ENCODE data around the gene MISP. TPM values are rescaled to one million over a fixed set of nuclear protein-coding genes. Genes with fewer than 3 reads are reported as not detected.
"Not testable (repeated sequence)": the region's sequence is repeated elsewhere in the genome, so short reads cannot be mapped to it uniquely, and the experiment has no call there.

Gene MISP
- polyA plus RNA-seq, 2 donors, result 0.08 to 0.11 TPM

DNA sequence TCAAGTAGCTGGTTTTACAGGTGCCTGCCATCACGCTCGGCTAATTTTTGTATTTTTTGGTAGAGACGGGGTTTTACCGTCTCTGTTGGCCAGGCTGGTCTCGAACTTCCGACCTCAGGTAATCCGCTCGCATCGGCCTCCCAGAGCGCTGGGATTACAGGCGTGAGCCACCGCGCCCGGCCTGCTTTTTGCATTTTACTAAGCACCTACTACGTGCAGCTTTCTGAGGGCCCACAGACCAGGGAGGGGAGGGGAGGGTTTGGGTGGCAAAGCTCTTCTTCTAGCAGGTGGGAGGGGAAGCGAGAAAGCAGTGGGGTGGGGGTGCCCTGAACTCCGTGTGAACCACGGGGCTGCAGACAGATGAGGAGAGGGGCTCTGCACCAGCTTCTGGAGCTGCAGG, 27.2 kb upstream of the MISP start:
- no peak overlapping the region for H3K4me3 ChIP-seq (ENCODE audit: low read depth in 1 of 2, low read length in 2 of 2)
- H3K27me3 ChIP-seq (ENCODE audit: control insufficient read depth in 1 of 2, insufficient read depth in 2 of 2, low read length in 2 of 2), result no peaks in the 10 kb centered on the region
- H3K9me3 ChIP-seq (ENCODE audit: control insufficient read depth in 2 of 2, insufficient read depth in 1 of 2, low read depth in 1 of 2, low read length in 1 of 2), result no peaks in the 10 kb centered on the region
- H3K4me1 ChIP-seq (ENCODE audit: control insufficient read depth in 2 of 2, insufficient read depth in 2 of 2, low read length in 1 of 2), result peaks cover 0 to 5% of the 10 kb centered on the region in 2 donors
- H3K27ac ChIP-seq (ENCODE audit: low read depth in 2 of 2, low read length in 1 of 2), result no peak overlapping the region
- WGBS, 2 donors, result 85 to 92% methylated on average over 18 of the region's 18 CpGs
- H3K36me3 ChIP-seq (ENCODE audit: control insufficient read depth in 2 of 2, insufficient read depth in 2 of 2, low read length in 1 of 2), result no peaks in the 10 kb centered on the region

DNA sequence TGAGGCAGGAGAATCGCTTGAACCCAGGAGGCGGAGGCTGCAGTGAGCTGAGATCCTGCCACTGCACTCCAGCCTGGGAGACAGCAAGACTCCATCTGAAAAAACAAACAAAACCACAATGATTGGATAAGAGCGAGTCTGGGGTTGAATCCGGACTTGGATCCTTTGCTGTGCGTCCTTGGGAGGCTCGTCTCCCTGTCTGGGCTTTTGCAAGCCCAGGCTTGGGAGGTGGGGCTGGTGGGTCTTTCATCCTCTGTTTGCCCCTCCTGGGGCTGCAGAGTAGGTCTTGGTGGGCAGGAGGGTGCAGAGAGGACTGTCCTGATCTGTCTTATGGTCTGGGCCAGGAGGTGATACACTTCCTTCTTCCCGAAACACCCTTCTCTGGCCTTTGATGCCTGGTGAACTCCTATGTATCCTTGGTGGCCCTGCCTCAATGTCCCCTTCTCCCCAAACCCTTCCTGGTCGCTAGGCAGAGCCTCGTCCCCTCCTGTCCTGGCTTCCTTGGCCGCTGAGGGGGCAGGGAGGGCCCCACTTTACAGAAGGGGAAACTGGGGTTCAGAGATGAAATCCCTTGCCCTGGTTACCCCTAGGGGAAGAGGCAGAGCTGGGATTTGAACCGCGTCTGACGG, 25.3 kb upstream of the MISP start:
- no peaks in the 10 kb centered on the region for H3K4me1 ChIP-seq (ENCODE audit: control insufficient read depth in 2 of 2, insufficient read depth in 2 of 2, low read length in 1 of 2)
- no peaks in the 10 kb centered on the region for H3K9me3 ChIP-seq (ENCODE audit: control insufficient read depth in 2 of 2, insufficient read depth in 1 of 2, low read depth in 1 of 2, low read length in 1 of 2)
- WGBS, 2 donors, result 87 to 90% methylated on average over 13 of the region's 13 CpGs
- H3K36me3 ChIP-seq (ENCODE audit: control insufficient read depth in 2 of 2, insufficient read depth in 2 of 2, low read length in 1 of 2), result no peaks in the 10 kb centered on the region
- no peak overlapping the region for H3K4me3 ChIP-seq (ENCODE audit: low read depth in 1 of 2, low read length in 2 of 2)
- no peaks in the 10 kb centered on the region for H3K27me3 ChIP-seq (ENCODE audit: control insufficient read depth in 1 of 2, insufficient read depth in 2 of 2, low read length in 2 of 2)
- H3K27ac ChIP-seq (ENCODE audit: low read depth in 2 of 2, low read length in 1 of 2), result no peak overlapping the region

DNA sequence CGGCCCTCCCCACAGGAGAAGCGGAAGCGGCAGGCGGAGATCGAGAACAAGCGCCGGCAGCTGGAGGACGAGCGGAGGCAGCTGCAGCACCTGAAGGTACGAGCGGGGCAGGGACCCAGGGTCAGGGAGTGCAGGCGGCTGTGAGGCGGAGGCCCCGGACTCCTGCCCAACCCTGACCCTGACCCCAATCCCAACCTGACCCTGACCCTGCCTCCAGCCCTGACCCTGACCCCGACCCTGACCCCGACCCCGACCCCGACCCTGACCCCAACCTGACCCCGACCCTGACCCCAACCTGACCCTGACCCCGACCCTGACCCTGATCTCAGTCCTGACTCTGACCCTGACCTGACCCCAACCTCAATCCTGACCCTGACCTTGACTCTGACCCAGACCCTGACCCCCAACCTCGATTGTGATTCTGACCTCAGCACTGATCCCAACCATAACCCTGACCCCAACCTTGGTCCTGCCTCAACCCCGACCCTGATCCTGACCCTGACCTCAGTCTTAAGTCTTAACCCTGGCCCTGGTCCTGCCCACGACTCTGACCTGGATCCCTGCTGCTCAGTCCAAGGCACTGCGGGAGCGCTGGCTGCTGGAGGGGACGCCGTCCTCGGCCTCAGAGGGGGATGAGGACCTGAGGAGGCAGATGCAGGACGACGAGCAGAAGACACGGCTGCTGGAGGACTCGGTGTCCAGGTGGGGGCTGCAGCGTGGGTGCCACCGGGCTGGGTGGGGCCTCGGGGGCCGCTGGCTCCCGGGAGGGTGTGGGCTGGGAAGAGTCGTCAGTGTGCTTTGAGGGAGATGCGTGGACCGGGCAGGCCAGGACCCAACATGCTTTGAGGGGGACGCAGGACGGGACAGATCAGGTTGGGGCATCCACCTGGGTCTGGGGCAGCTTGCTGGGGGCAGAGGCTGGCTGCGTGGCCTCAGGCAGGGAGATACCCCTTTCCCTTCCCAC, 23.6 kb upstream of the MISP start:
- H3K27me3 ChIP-seq (ENCODE audit: control insufficient read depth in 1 of 2, insufficient read depth in 2 of 2, low read length in 2 of 2), result no peaks in the 10 kb centered on the region
- no peaks in the 10 kb centered on the region for H3K4me1 ChIP-seq (ENCODE audit: control insufficient read depth in 2 of 2, insufficient read depth in 2 of 2, low read length in 1 of 2)
- H3K4me3 ChIP-seq (ENCODE audit: low read depth in 1 of 2, low read length in 2 of 2), result no peak overlapping the region
- H3K36me3 ChIP-seq (ENCODE audit: control insufficient read depth in 2 of 2, insufficient read depth in 2 of 2, low read length in 1 of 2), result no peaks in the 10 kb centered on the region
- 77 to 81% methylated on average over 43 of the region's 43 CpGs for WGBS, 2 donors
- H3K27ac ChIP-seq (ENCODE audit: low read depth in 2 of 2, low read length in 1 of 2), result peak overlapping the region; percentile 48 to 79
- H3K9me3 ChIP-seq (ENCODE audit: control insufficient read depth in 2 of 2, insufficient read depth in 1 of 2, low read depth in 1 of 2, low read length in 1 of 2), result no peaks in the 10 kb centered on the region

DNA sequence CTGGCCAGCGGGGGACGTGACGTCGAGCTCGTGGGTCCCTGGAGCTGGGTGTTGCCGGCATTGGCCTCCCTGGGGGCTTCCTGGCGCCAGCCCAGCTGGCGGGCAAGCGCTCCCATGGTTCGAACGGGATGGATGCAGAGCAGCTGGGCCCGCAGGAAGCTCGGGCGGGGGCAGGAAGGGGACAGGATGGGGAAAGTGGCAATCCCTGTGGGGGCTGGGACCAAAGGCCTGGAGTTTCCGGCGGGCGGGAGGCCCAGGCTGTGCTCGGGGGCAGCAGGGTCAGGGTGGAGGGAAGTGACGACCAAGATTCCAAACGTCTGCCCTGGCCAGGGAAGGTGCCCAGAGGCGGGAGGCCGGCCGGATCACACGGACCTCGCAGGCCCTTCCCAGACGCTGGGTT, 22.9 kb upstream of the MISP start:
- H3K4me3 ChIP-seq (ENCODE audit: low read depth in 1 of 2, low read length in 2 of 2), result no peak overlapping the region
- H3K9me3 ChIP-seq (ENCODE audit: control insufficient read depth in 2 of 2, insufficient read depth in 1 of 2, low read depth in 1 of 2, low read length in 1 of 2), result no peaks in the 10 kb centered on the region
- 53 to 61% methylated on average over 26 of the region's 26 CpGs for WGBS, 2 donors
- H3K27ac ChIP-seq (ENCODE audit: low read depth in 2 of 2, low read length in 1 of 2), result peak overlapping the region in 1 of 2 donors; percentile 79
- H3K27me3 ChIP-seq (ENCODE audit: control insufficient read depth in 1 of 2, insufficient read depth in 2 of 2, low read length in 2 of 2), result no peaks in the 10 kb centered on the region
- H3K4me1 ChIP-seq (ENCODE audit: control insufficient read depth in 2 of 2, insufficient read depth in 2 of 2, low read length in 1 of 2), result no peaks in the 10 kb centered on the region
- no peaks in the 10 kb centered on the region for H3K36me3 ChIP-seq (ENCODE audit: control insufficient read depth in 2 of 2, insufficient read depth in 2 of 2, low read length in 1 of 2)

DNA sequence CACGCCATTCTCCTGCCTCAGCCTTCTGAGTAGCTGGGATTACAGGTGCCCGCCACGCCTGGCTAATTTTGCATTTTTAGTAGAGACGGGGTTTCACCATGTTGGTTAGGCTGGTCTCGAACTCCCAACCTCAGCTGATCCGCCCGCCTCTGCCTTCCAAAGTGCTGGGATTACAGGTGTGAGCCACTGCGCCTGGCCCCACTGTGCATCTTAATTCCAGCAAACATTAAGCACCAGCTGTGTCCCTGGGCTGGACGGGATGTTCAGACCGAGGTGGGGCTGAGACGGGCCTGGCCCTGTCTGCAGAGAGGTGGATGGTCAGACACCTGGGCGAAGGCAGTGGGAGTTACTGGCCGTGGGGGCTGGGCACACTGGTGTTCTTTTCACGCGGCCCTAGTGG, 21.3 kb upstream of the MISP start:
- WGBS, 2 donors, result 85% methylated on average over 15 of the region's 15 CpGs
- H3K9me3 ChIP-seq (ENCODE audit: control insufficient read depth in 2 of 2, insufficient read depth in 1 of 2, low read depth in 1 of 2, low read length in 1 of 2); H3K27me3 ChIP-seq (ENCODE audit: control insufficient read depth in 1 of 2, insufficient read depth in 2 of 2, low read length in 2 of 2); H3K4me3 ChIP-seq (ENCODE audit: low read depth in 1 of 2, low read length in 2 of 2); H3K36me3 ChIP-seq (ENCODE audit: control insufficient read depth in 2 of 2, insufficient read depth in 2 of 2, low read length in 1 of 2); H3K4me1 ChIP-seq (ENCODE audit: control insufficient read depth in 2 of 2, insufficient read depth in 2 of 2, low read length in 1 of 2); H3K27ac ChIP-seq (ENCODE audit: low read depth in 2 of 2, low read length in 1 of 2): not testable (repeated sequence)

DNA sequence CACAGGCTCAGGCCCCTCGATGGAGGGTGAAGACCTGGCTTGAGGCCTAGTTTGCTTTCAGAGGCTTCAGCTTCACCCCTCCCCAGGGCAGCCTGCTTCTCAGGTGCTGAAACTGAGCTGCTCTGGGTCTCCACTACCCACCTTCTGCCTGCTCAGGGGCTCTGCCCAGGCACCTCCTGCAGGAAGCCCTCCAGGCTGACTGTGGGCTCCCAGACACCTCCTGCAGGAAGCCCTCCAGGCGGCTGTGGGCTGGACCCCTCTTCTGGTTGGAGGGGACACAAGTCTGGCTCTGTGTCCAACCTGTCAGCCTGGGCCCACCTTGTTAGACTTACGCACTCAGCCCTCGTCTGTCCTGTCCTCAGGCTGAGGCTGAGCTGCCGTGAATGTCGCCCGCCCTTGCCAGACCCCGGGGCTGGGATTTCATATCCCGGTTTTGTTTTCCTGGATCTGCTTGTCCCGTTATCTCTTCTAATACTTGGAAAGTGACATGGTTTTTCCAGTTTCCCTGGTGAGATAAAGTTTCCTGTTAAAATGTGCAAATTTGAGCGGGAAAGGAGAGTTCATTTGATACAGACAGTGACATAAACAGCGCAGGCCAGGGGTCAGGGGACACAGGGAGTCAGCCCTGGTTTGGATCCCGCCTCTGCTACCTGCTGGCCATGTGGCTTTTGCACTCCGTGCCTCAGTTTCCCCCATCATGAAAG, 20.8 kb upstream of the MISP start:
- Histone ChIP-seq H3K36me3 (ENCODE audit: control insufficient read depth in 2 of 2, insufficient read depth in 2 of 2, low read length in 1 of 2) (no peaks in the 10 kb centered on the region), H3K27ac (ENCODE audit: low read depth in 2 of 2, low read length in 1 of 2) (no peak overlapping the region), H3K4me3 (ENCODE audit: low read depth in 1 of 2, low read length in 2 of 2) (no peak overlapping the region), H3K27me3 (ENCODE audit: control insufficient read depth in 1 of 2, insufficient read depth in 2 of 2, low read length in 2 of 2) (no peaks in the 10 kb centered on the region), H3K9me3 (ENCODE audit: control insufficient read depth in 2 of 2, insufficient read depth in 1 of 2, low read depth in 1 of 2, low read length in 1 of 2) (no peaks in the 10 kb centered on the region), H3K4me1 (ENCODE audit: control insufficient read depth in 2 of 2, insufficient read depth in 2 of 2, low read length in 1 of 2) (no peaks in the 10 kb centered on the region)
- 60 to 61% methylated on average over 14 of the region's 14 CpGs for WGBS, 2 donors

DNA sequence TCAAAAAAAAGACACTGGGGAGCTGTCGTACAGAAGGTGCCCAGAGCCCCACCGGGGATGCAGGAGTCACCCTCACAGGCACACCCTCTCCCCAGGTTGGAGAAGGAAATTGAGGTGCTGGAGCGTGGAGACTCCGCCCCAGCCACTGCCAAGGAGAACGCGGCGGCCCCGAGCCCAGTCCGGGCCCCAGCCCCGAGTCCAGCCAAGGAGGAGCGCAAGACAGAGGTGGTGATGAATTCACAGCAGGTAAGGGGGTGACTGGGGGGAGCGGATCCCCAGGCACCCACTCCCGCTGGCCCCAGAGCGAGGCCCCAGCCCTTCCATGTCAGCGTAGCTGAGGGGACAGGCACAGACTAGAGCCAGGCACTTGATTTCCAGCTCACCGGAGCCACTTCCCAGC, 19.9 kb upstream of the MISP start:
- no peak overlapping the region for H3K4me3 ChIP-seq (ENCODE audit: low read depth in 1 of 2, low read length in 2 of 2)
- H3K36me3 ChIP-seq (ENCODE audit: control insufficient read depth in 2 of 2, insufficient read depth in 2 of 2, low read length in 1 of 2), result no peaks in the 10 kb centered on the region
- H3K4me1 ChIP-seq (ENCODE audit: control insufficient read depth in 2 of 2, insufficient read depth in 2 of 2, low read length in 1 of 2), result no peaks in the 10 kb centered on the region
- no peak overlapping the region for H3K27ac ChIP-seq (ENCODE audit: low read depth in 2 of 2, low read length in 1 of 2)
- no peaks in the 10 kb centered on the region for H3K9me3 ChIP-seq (ENCODE audit: control insufficient read depth in 2 of 2, insufficient read depth in 1 of 2, low read depth in 1 of 2, low read length in 1 of 2)
- H3K27me3 ChIP-seq (ENCODE audit: control insufficient read depth in 1 of 2, insufficient read depth in 2 of 2, low read length in 2 of 2), result no peaks in the 10 kb centered on the region
- WGBS, 2 donors, result 90 to 92% methylated on average over 16 of the region's 16 CpGs

DNA sequence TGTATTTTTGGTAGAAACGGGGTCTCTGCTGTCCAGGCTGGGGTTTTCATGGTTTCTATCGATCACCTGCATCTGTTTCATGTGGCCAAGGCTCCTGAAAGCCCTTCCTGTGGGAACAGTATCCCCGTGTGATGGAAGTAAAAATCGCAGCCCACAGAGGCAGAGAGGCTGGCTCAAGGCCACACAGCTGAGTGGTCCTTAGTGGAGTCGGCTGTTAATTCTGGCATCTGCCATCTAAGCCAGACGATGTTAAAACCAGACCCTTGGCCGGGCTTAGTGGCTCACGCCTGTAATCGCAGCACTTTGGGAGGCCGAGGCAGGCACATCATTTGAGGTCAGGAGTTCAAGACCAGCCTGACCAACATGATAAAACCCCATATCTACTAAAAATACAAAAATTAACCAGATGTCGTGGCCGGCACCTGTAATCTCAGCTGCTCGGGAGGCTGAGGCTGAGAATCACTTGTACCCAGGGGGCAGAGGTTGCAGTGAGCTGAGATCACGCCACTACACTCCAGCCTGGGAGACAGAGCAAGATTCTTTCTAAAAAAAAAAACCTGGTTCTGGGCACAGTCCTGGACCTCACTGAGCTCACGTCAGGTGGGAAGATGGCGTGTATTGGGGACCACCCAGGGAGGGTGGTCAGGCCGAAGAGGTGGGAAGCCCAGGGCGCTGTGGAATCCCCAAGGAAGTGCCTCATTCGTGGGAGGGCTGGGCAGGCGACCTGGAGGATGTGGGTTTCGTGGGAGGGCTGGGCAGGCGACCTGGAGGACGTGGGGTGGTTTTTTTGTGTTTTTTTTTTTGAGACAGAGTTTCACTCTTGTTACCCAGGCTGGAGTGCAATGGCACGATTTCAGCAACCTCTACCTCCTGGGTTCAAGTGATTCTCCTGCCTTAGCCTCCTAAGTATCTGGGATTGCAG, 18.5 kb upstream of the MISP start:
- Histone ChIP-seq H3K27ac (ENCODE audit: low read depth in 2 of 2, low read length in 1 of 2) (no peak overlapping the region), H3K4me1 (ENCODE audit: control insufficient read depth in 2 of 2, insufficient read depth in 2 of 2, low read length in 1 of 2) (no peaks in the 10 kb centered on the region), H3K9me3 (ENCODE audit: control insufficient read depth in 2 of 2, insufficient read depth in 1 of 2, low read depth in 1 of 2, low read length in 1 of 2) (no peaks in the 10 kb centered on the region), H3K4me3 (ENCODE audit: low read depth in 1 of 2, low read length in 2 of 2) (no peak overlapping the region), H3K36me3 (ENCODE audit: control insufficient read depth in 2 of 2, insufficient read depth in 2 of 2, low read length in 1 of 2) (no peaks in the 10 kb centered on the region), H3K27me3 (ENCODE audit: control insufficient read depth in 1 of 2, insufficient read depth in 2 of 2, low read length in 2 of 2) (no peaks in the 10 kb centered on the region)
- WGBS, 2 donors, result 69 to 77% methylated on average over 24 of the region's 24 CpGs

DNA sequence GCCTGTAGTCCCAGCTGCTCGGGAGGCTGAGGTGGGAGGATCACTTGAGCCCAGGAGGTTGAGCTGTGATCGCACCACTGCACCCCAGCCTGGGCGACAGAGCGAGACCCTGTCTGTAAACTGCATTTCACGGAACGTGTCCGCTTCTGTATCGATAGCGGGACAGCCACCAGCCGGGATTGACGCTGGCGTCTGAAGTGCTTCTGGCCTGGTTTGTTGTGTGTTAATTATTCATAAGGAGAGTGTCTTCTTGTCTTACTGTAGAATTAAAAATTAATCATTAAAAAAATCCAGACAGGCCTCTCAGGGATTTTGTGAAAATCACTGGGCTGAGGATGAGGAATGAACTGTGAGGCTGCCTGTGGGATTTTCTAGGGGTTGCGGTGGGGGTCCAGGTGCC, 16.2 kb upstream of the MISP start:
- H3K36me3 ChIP-seq (ENCODE audit: control insufficient read depth in 2 of 2, insufficient read depth in 2 of 2, low read length in 1 of 2), result no peaks in the 10 kb centered on the region
- H3K4me3 ChIP-seq (ENCODE audit: low read depth in 1 of 2, low read length in 2 of 2), result no peak overlapping the region
- no peaks in the 10 kb centered on the region for H3K9me3 ChIP-seq (ENCODE audit: control insufficient read depth in 2 of 2, insufficient read depth in 1 of 2, low read depth in 1 of 2, low read length in 1 of 2)
- H3K27ac ChIP-seq (ENCODE audit: low read depth in 2 of 2, low read length in 1 of 2), result no peak overlapping the region
- H3K4me1 ChIP-seq (ENCODE audit: control insufficient read depth in 2 of 2, insufficient read depth in 2 of 2, low read length in 1 of 2), result no peaks in the 10 kb centered on the region
- H3K27me3 ChIP-seq (ENCODE audit: control insufficient read depth in 1 of 2, insufficient read depth in 2 of 2, low read length in 2 of 2), result no peaks in the 10 kb centered on the region
- 80 to 95% methylated on average over 13 of the region's 13 CpGs for WGBS, 2 donors
